PC-9 (cell line): ENCODE data around the gene ZBTB22. TPM values are rescaled to one million over a fixed set of nuclear protein-coding genes. Genes with fewer than 3 reads are reported as not detected.
A peak's percentile ranks its signal among the peaks of the same experiment; 100 is the strongest.

Experiments used
- BruUV-seq: library from RNA; stranded (reverse); fragments of 400-500 nt; replicated peaks from 2 replicates; lab custom pipeline; 2021; lab: Mats Ljungman, UMichigan
- CTCF ChIA-PET: fragments of 300-600 bp; sonication (Branson Sonifier 250); formaldehyde crosslinking; loops from one replicate; lab custom pipeline; 2022; ENCODE audit warnings: antibody characterized with exemption; lab: Charles Lee
- POLR2A ChIA-PET: fragments of 300-600 bp; sonication (Branson Sonifier 250); formaldehyde crosslinking; loops from one replicate; lab custom pipeline; 2022; ENCODE audit warnings: antibody characterized with exemption; ENCODE audit not compliant: unreplicated experiment; lab: Charles Lee
- DNase-seq, 2 experiments: peaks; one replicate each; pipeline versions ENCODE4 v3.0.0 to v3.0.0-alpha.2; 2015 to 2022; ENCODE audit warnings: mixed read lengths in 1 of 2
- H2AFZ ChIP-seq: fragments of 200-600 bp; sonication (generic); 2 replicates; pipeline ENCODE4 v1.8.1; 2017; ENCODE audit warnings: antibody characterized with exemption
- H3F3A ChIP-seq: fragments of 200-600 bp; sonication (generic); 2 replicates; pipeline ENCODE4 v1.8.1; 2017; ENCODE audit warnings: antibody characterized with exemption, mild to moderate bottlenecking, low read depth; ENCODE audit not compliant: insufficient read depth
- H3K27ac ChIP-seq: fragments of 200-600 bp; sonication (generic); 2 replicates; pipeline ENCODE4 v1.6.1; 2016; ENCODE audit warnings: mixed run types
- H3K27me3 ChIP-seq: fragments of 200-600 bp; sonication (generic); 2 replicates; pipeline ENCODE4 v1.6.1; 2016; ENCODE audit warnings: low read depth, mixed run types; ENCODE audit not compliant: insufficient read depth
- H3K36me3 ChIP-seq: fragments of 200-600 bp; sonication (generic); 2 replicates; pipeline ENCODE4 v1.6.1; 2016; ENCODE audit warnings: low read depth, mixed run types
- H3K4me1 ChIP-seq: fragments of 200-600 bp; sonication (generic); replicated peaks from 2 replicates; pipeline ENCODE4 v1.6.1; 2016; ENCODE audit warnings: mixed run types; ENCODE audit not compliant: insufficient read depth
- H3K4me2 ChIP-seq: fragments of 200-600 bp; sonication (generic); 2 replicates; pipeline ENCODE4 v1.6.1; 2017; ENCODE audit warnings: mixed run types
- H3K4me3 ChIP-seq: fragments of 200-600 bp; sonication (generic); 2 replicates; pipeline ENCODE4 v1.6.1; 2016; ENCODE audit warnings: mixed run types
- H3K79me2 ChIP-seq: fragments of 200-600 bp; sonication (generic); 2 replicates; pipeline ENCODE4 v1.6.1; 2017; ENCODE audit warnings: low read depth, mixed run types
- H3K9me2 ChIP-seq: fragments of 200-600 bp; sonication (generic); 2 replicates; pipeline ENCODE4 v1.8.1; 2017; ENCODE audit warnings: mild to moderate bottlenecking; ENCODE audit not compliant: insufficient read depth
- H3K9me3 ChIP-seq: fragments of 200-600 bp; sonication (generic); 2 replicates; pipeline ENCODE4 v1.8.1; 2016; ENCODE audit warnings: low read depth; ENCODE audit not compliant: insufficient read depth
- H4K20me1 ChIP-seq: fragments of 200-600 bp; sonication (generic); 2 replicates; pipeline ENCODE4 v1.8.1; 2017; ENCODE audit not compliant: insufficient read depth
- CTCF ChIP-seq: fragments of 200-600 bp; sonication (generic); conservative IDR thresholded peaks from 2 replicates; pipeline ENCODE4 v1.6.1; 2017; ENCODE audit warnings: mixed run types, antibody characterized with exemption, mild to moderate bottlenecking, moderate library complexity
- EZH2 ChIP-seq: fragments of 200-600 bp; sonication (generic); IDR thresholded peaks from 2 replicates; pipeline ENCODE4 v1.8.0; 2017; ENCODE audit warnings: antibody characterized with exemption, low read depth
- intact Hi-C: fragments of 100-400 bp; cut with micrococcal nuclease; formaldehyde crosslinking; loops from one replicate; pipeline ENCODE4 v1.10.0; 2022; ENCODE audit not compliant: unreplicated experiment
- total RNA-seq: library from RNA; stranded (reverse); gene quantifications from 2 replicates; pipeline ENCODE4 v1.2.3, GENCODE V29; 2021

ZBTB22 gene
- total RNA-seq, 1 experiment from 2014 or later: 20.8 TPM

GRCh38 chr6:33305052-33305451 is 12.5 kb downstream of the ZBTB22 start:
- TF ChIP-seq CTCF: no peak
- no peak for TF ChIP-seq EZH2
- Histone ChIP-seq H3K27ac (no peak overlapping the region), H3K4me2 (no peak overlapping the region), H4K20me1 (no peaks in the 10 kb centered on the region; the same call in 1 of the 2 replicates), H3K79me2 (peaks cover 31% of the 10 kb centered on the region), H3K9me3 (no peaks in the 10 kb centered on the region), H3K9me2 (no peaks in the 10 kb centered on the region), H2AFZ (no peak overlapping the region), H3K4me1 (peaks cover 15% of the 10 kb centered on the region), H3K4me3 (no peak overlapping the region), H3F3A (peaks cover 29% of the 10 kb centered on the region), H3K36me3 (peaks cover 4% of the 10 kb centered on the region), H3K27me3 (no peaks in the 10 kb centered on the region)
- no TSS peak for BruUV-seq
- CTCF ChIA-PET: no interaction called here
- DNase-seq: no peak
- POLR2A ChIA-PET: no interaction called here
- intact Hi-C loops: no loop called here

- no peak overlapping the region for H3K4me3 ChIP-seq
- no peaks in the 10 kb centered on the region for H3K9me2 ChIP-seq
- BruUV-seq: no TSS peak
- H4K20me1 ChIP-seq: no peaks in the 10 kb centered on the region; the same call in 1 of the 2 replicates
- H3K4me2 ChIP-seq: no peak overlapping the region
- ChIA-PET CTCF (no interaction called here), POLR2A (no interaction called here)
- H3K79me2 ChIP-seq: peaks cover 32% of the 10 kb centered on the region
- peaks cover 4% of the 10 kb centered on the region for H3K36me3 ChIP-seq
- no peak overlapping the region for H3K27ac ChIP-seq
- peaks cover 37% of the 10 kb centered on the region for H3F3A ChIP-seq
- no peaks in the 10 kb centered on the region for H3K9me3 ChIP-seq
- H3K4me1 ChIP-seq: peaks cover 15% of the 10 kb centered on the region
- intact Hi-C loops: no loop called here
- H3K27me3 ChIP-seq: no peaks in the 10 kb centered on the region
- no peak for TF ChIP-seq CTCF
- TF ChIP-seq EZH2: no peak
- H2AFZ ChIP-seq: no peak overlapping the region
- DNase-seq: no peak
Measured at GRCh38 chr6:33304216-33304615, 13.3 kb downstream of the ZBTB22 start.

GRCh38 chr6:33301877-33302276 is 15.7 kb downstream of the ZBTB22 start:
- Histone ChIP-seq H3K36me3 (peaks cover 4% of the 10 kb centered on the region), H3K79me2 (peaks cover 39% of the 10 kb centered on the region), H3K4me3 (no peak overlapping the region), H3F3A (peaks cover 37% of the 10 kb centered on the region), H3K27me3 (no peaks in the 10 kb centered on the region), H3K9me3 (no peaks in the 10 kb centered on the region), H4K20me1 (no peaks in the 10 kb centered on the region; the same call in 1 of the 2 replicates), H3K4me1 (peaks cover 16% of the 10 kb centered on the region), H2AFZ (no peak overlapping the region), H3K27ac (no peak overlapping the region), H3K9me2 (no peaks in the 10 kb centered on the region), H3K4me2 (peak overlapping the region; percentile 22)
- peak in 1 of 2 experiments; percentile 25 for DNase-seq
- CTCF ChIA-PET: interaction anchor here (1.3 kb wide), 1 partner anchor 24 kb away, joined by 8 read pairs; no protein-coding TSS in a partner anchor
- no TSS peak for BruUV-seq
- POLR2A ChIA-PET: no interaction called here
- TF ChIP-seq EZH2 (no peak), CTCF (no peak)
- intact Hi-C loops: no loop called here
